Fibroblast of pulmonary artery (primary cell): Measurements from ENCODE around the gene IMP4.

Source experiments
- DNase-seq: peaks from one replicate; pipeline ENCODE4 v3.0.0-alpha.2; 2010; ENCODE audit warnings: low read depth
- H3K4me3 ChIP-seq: replicated peaks from 2 replicates; pipeline ENCODE4 v1.5.1; 2011; ENCODE audit warnings: low read depth, mild to moderate bottlenecking, control low read depth, low read length, moderate library complexity
- TF ChIP-seq, protein P1 (sequence below): IDR thresholded peaks from 2 replicates; pipeline ENCODE4 v1.5.1; 2011; ENCODE audit warnings: mild to moderate bottlenecking, control low read depth, low read length, inconsistent platforms; ENCODE audit errors: missing control alignments

The IMP4 gene

DNA sequence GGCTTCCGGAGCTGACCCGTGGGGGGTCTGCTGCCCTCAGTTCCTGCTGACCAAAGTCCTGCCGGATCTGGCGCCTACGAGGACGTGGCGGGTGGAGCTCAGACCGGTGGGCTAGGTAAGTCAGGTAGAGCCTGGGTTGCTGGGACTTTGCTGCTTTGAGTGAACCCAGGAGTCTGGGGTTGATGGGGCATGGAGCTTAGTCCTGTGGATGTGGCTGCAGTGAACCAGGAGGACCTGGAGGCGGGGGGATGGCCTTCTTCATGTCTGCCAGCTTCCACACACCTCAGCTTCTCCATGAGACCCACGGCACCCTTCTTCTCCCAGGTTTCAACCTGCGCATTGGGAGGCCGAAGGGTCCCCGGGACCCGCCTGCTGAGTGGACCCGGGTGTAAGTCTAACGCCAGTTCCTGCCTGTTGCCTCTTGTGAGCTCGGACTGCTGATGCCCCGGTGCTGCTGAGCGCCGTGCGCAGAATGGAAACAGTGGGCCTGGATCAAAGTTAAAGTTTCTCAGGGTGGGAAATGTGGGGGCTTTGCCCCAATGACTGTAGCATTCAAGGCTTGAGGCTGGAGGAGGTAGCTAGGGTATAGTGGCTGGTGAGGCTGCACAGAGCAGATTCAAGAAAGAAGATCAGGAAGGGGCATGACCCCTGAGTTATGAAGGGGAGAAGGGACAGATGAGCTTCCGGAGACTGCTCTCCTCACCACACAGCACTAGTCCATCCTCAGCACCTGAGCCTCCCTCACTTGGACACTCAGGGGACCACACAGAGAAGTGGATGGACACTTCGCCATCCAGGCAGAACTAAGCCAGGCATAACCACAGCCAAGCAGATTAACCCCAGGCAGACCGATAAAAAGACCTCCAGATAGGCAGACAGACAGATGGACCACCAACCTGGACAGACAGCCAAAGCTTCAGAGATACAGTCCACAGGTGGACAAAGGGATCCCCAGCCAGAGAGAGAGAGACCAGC lies 30.4 kb downstream of the IMP4 start:
- no peak for DNase-seq
- H3K4me3 ChIP-seq = peak overlapping the region; percentile 75
- TF ChIP-seq, protein P1, sequence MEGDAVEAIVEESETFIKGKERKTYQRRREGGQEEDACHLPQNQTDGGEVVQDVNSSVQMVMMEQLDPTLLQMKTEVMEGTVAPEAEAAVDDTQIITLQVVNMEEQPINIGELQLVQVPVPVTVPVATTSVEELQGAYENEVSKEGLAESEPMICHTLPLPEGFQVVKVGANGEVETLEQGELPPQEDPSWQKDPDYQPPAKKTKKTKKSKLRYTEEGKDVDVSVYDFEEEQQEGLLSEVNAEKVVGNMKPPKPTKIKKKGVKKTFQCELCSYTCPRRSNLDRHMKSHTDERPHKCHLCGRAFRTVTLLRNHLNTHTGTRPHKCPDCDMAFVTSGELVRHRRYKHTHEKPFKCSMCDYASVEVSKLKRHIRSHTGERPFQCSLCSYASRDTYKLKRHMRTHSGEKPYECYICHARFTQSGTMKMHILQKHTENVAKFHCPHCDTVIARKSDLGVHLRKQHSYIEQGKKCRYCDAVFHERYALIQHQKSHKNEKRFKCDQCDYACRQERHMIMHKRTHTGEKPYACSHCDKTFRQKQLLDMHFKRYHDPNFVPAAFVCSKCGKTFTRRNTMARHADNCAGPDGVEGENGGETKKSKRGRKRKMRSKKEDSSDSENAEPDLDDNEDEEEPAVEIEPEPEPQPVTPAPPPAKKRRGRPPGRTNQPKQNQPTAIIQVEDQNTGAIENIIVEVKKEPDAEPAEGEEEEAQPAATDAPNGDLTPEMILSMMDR = no peak

DNA sequence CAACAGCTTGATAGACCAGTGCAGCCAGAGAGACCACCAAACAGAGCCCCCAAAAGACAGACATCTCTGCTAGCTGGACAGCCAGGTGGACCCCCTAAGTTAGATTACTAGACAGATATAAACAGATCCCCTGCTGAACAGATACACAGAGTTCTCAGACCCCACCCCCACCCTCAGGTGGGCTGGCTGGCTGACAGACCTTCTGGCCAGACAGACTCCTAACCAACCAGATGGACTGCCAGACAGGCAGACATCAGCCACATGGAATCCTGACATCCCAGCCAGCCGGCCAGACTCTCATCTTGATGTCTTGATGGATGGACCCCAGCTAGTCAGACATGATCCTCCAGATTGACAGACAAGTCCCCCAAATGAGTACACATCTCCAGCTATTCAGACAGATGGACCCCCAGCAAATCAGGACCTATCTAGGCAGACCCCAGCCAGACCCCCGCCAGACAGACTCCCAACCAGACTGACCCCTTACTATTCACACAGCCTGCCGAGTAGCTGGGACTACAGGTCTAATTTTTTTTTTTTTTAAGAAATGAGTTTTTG lies 31.2 kb downstream of the IMP4 start:
- H3K4me3 ChIP-seq = peak overlapping the region; percentile 75

DNA sequence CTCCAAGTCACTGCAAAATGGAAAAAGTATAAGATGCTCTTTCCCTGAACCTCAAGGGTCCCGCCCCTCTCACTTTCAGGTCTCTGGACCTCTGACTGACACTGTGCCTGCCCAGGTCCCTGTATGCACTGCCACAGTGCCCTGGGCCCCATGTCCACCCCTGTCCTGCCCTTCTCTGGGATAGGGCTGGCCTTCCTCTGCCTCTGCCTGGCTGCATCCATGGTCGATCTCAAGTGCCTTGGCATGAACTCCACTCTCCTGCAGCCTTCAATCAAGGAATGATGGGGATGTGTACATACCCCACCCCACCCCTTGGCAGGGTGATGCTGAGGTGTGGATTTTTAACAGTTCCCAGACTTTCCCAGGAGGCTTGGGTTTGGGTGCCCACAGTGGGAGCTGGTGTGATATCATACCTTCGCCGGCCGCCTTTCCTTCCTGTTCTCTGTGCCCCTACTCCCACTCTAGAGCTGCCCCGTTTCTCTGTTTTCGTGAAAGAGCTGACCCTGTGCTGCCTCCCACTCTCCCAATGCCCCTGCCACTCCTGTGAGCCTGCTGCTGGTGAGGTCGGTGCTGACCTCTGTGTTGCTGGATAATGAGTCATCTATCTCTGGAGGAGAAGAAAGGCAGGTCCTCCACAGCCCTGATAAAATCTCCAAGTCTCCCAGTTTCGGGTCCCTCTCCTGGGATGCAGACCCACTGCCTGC lies 32.0 kb downstream of the IMP4 start:
- peak; percentile 44 for DNase-seq
- TF ChIP-seq, protein P1 = no peak
- peak overlapping the region; percentile 5 for H3K4me3 ChIP-seq

More for the DNA sequence above, 31.2 kb downstream of the IMP4 start:
- TF ChIP-seq, protein P1 = no peak
- DNase-seq = no peak

DNA sequence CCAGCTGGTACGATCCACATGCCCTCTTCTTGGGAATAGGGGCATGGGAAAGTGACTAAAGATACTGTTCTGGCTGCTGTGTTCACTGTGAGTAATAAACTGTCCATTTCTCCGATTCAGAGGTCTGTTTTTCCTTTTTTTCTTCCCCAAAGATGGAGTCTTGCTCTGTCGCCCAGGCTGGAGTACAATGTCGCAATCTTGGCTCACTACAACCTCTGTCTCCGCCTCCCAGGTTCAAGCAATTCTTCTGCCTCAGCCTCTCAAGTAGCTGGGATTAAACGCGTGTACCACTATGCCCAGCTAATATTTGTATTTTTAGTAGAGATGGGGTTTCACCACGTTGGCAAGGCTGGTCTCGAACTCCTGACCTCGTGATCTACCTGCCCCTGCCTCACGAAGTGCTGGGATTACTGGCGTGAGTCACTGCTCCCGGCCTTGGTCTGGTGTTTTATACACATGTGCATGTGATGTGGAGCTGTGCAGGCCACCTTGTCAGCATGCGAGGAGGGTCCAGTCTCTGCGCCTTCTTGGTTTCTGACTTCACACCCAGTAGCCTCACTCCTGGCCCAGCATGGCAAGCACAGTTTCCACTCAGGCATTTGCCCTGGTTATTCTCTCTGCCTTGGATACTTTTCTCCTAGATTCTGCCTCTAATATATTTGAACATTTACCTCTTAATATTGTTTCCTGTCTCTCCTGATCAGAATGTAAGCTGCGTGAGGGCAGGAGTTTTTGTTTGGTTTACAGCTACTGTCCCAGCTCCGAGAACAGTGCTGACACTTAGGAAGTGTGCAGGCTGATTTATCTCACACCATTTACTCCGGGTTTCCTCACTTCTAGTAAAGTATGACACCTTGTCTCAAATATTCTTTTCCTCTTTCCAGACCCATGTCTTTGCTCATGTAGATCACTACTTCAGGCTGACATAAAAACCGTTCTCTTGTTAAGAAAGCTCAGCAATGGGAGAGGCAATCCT lies 32.9 kb downstream of the IMP4 start:
- H3K4me3 ChIP-seq = peak overlapping the region; percentile 5
- DNase-seq = peak; percentile 52
- TF ChIP-seq, protein P1 = no peak

DNA sequence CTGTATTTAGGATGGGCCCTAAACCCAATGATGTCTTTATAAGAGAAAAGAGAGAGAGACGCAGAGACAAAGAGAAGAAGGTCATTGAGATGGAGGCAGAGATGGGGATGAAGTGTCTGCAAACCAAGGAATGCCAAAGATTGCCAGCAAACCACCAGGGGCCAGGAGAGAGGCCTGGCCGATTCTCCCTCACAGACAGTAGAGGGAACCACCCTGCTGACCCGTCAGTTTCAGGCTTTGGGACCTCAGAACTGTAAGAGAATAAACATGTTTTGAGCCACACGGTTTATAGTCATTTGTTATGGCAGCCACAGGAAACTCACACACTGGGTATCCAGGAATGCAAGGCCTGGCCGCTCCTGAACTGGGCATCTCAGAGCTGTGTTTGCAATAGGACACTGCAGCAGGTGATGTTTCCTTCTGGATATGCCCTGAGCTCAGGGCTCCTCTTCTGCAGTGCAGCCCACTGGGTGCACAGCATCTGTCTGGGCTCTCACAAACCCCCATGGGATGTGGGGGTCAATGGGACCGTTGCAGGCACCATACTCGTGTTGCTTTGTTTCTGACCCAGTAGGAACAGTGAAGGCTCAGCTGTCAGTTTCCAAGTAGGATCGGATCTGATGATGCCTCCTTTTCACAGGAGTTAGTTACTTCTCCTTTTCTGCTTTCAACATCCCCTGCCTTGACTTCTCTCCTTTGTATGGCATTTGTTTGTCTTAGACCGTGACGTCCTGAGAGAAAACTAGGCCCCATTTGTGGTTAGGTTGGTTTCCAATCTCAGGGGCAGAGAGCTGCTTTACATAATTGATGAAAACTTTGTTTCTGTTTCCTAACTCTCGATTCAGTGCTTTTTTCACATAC lies 34.0 kb downstream of the IMP4 start:
- TF ChIP-seq, protein P1 = peak; percentile 17
- H3K4me3 ChIP-seq = no peak overlapping the region
- no peak for DNase-seq

DNA sequence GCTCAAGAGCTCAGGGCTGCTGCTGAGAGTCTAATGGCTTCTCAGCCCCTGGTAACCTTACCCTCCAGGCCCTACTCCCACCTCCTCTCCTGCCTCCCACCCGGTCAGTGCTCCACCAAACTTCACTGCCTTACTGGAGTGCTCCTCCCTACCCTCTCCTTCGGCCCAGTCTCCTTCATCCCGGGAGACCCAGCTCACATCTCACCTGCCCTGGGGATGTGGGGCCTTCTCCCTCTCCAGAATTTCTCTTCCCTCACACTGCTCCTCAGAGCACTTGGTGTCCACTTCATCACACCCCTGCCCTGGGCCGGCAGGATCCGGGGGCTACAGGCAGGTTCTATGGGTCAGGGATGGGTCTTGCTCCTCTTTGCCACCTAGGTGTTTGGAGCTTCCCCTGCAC lies 34.8 kb downstream of the IMP4 start:
- no peak overlapping the region for H3K4me3 ChIP-seq
- no peak for DNase-seq
- TF ChIP-seq, protein P1 = no peak
